Measurements from ENCODE around the gene GPR176. TPM values are rescaled to one million over a fixed set of nuclear protein-coding genes. Genes with fewer than 3 reads are reported as not detected.
A peak's percentile ranks its signal among the peaks of the same experiment; 100 is the strongest.

Gene GPR176
- total RNA-seq, 1 donor from 2014 or later = 20.6 TPM

DNA sequence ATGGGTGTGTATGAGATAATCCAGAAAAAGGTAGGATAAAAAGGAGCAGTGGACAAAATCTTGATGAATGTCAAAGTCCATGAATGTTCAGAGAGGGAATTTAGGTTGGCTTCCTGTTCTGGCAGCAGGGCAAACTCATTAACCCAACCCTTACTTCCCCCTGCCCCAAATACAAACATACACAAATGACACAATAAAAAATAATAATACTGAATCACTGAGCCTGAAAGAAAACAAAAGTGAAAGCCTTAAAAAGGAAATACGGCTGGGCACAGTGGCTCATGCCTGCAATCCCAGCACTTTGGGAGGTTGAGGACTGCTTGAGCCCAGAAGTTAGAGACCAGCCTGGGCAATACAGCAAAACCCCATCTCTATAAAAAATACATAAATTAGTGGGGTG is 62.9 kb downstream of the GPR176 start:
- H3K27ac Mint-ChIP-seq = no peak overlapping the region
- DNase-seq (ENCODE audit: low spot score) = no peak
- H3K9me3 Mint-ChIP-seq = no peaks in the 10 kb centered on the region
- H3K27me3 Mint-ChIP-seq (ENCODE audit: insufficient read depth, low read depth) = peaks cover 3% of the 10 kb centered on the region
- H3K4me3 Mint-ChIP-seq = no peak overlapping the region
- Histone ChIP-seq H3K9ac (no peak overlapping the region), H4K20me1 (ENCODE audit: low read depth) (no peaks in the 10 kb centered on the region), H2AFZ (replicated peaks) (no peak overlapping the region), H3F3A (ENCODE audit: low read depth) (peaks cover 7% of the 10 kb centered on the region), H3K9me3 (ENCODE audit: low read depth) (no peaks in the 10 kb centered on the region), H3K4me2 (no peak overlapping the region), H3K36me3 (no peaks in the 10 kb centered on the region), H3K4me3 (no peak overlapping the region), H3K79me2 (ENCODE audit: low read depth) (peaks cover 18% of the 10 kb centered on the region), H3K4me1 (peaks cover 6% of the 10 kb centered on the region), H3K27ac (no peak overlapping the region), H3K27me3 (no peaks in the 10 kb centered on the region)
- peaks cover 16% of the 10 kb centered on the region for H3K4me1 Mint-ChIP-seq
- H3K36me3 Mint-ChIP-seq = no peaks in the 10 kb centered on the region
- TF ChIP-seq EZH2 (IDR thresholded peaks at IDR 0.05) (no peak), EZH2phosphoT487 (IDR thresholded peaks at IDR 0.05) (no peak), CTCF (IDR thresholded peaks at IDR 0.05) (no peak)

- Histone ChIP-seq H3K36me3 (no peaks in the 10 kb centered on the region), H3K4me1 (peaks cover 14% of the 10 kb centered on the region), H2AFZ (replicated peaks) (no peak overlapping the region), H3K9me3 (ENCODE audit: low read depth) (no peaks in the 10 kb centered on the region), H3K4me2 (no peak overlapping the region), H4K20me1 (ENCODE audit: low read depth) (no peaks in the 10 kb centered on the region), H3K4me3 (no peak overlapping the region), H3K27ac (no peak overlapping the region), H3K27me3 (no peaks in the 10 kb centered on the region), H3K79me2 (ENCODE audit: low read depth) (peaks cover 18% of the 10 kb centered on the region), H3F3A (ENCODE audit: low read depth) (peaks cover 8% of the 10 kb centered on the region), H3K9ac (no peak overlapping the region)
- Mint-ChIP-seq H3K27ac (no peak overlapping the region), H3K9me3 (no peaks in the 10 kb centered on the region), H3K27me3 (ENCODE audit: insufficient read depth, low read depth) (peaks cover 3% of the 10 kb centered on the region), H3K4me3 (no peak overlapping the region), H3K4me1 (peaks cover 20% of the 10 kb centered on the region), H3K36me3 (no peaks in the 10 kb centered on the region)
- no peak for TF ChIP-seq CTCF (IDR thresholded peaks at IDR 0.05)
- DNase-seq (ENCODE audit: low spot score) = no peak
Observed at GRCh38 chr15:39856357-39856756, 63.7 kb downstream of the GPR176 start.

- Histone ChIP-seq H3K9ac (no peak overlapping the region), H2AFZ (replicated peaks) (no peak overlapping the region), H3K27me3 (no peaks in the 10 kb centered on the region), H3F3A (ENCODE audit: low read depth) (peaks cover 12% of the 10 kb centered on the region), H3K4me3 (no peak overlapping the region), H4K20me1 (ENCODE audit: low read depth) (no peaks in the 10 kb centered on the region), H3K36me3 (no peaks in the 10 kb centered on the region), H3K27ac (peak overlapping the region; percentile 25), H3K4me2 (no peak overlapping the region), H3K9me3 (ENCODE audit: low read depth) (no peaks in the 10 kb centered on the region), H3K4me1 (peaks cover 15% of the 10 kb centered on the region), H3K79me2 (ENCODE audit: low read depth) (peaks cover 18% of the 10 kb centered on the region)
- Mint-ChIP-seq H3K27ac (no peak overlapping the region), H3K4me3 (no peak overlapping the region), H3K9me3 (no peaks in the 10 kb centered on the region), H3K4me1 (peaks cover 26% of the 10 kb centered on the region), H3K27me3 (ENCODE audit: insufficient read depth, low read depth) (no peaks in the 10 kb centered on the region), H3K36me3 (no peaks in the 10 kb centered on the region)
- no peak for DNase-seq (ENCODE audit: low spot score)
- TF ChIP-seq CTCF (IDR thresholded peaks at IDR 0.05) (no peak), EZH2phosphoT487 (IDR thresholded peaks at IDR 0.05) (no peak), EZH2 (IDR thresholded peaks at IDR 0.05) (no peak)
Observed at GRCh38 chr15:39855400-39855799, 64.7 kb downstream of the GPR176 start.

DNA sequence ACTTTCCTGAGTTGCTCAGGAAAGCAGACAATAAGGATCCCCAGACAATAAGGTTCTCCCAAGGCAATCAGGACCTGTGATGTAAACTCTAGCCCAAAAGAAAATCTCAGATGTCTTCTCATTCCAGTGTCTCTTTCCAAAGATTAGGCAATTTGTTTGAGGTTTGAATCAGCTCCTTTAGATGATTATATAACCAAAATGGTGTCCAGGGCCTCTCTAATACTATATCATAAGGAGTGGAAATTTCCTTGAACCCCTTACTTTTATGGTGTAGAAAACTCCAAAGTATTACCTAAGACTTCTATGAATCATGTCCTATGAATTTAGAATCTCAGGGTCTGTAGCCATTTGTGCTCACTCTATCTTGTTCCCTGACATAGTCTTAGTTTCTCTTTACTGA is 65.9 kb downstream of the GPR176 start:
- H3K4me1 Mint-ChIP-seq = peaks cover 24% of the 10 kb centered on the region
- no peak for TF ChIP-seq EZH2 (IDR thresholded peaks at IDR 0.05)
- TF ChIP-seq EZH2phosphoT487 (IDR thresholded peaks at IDR 0.05) = no peak
- no peak for TF ChIP-seq CTCF (IDR thresholded peaks at IDR 0.05)
- H3K27me3 ChIP-seq = no peaks in the 10 kb centered on the region
- no peaks in the 10 kb centered on the region for H3K36me3 ChIP-seq
- no peak for DNase-seq (ENCODE audit: low spot score)
- peaks cover 12% of the 10 kb centered on the region for H3F3A ChIP-seq (ENCODE audit: low read depth)
- no peaks in the 10 kb centered on the region for H3K27me3 Mint-ChIP-seq (ENCODE audit: insufficient read depth, low read depth)
- H3K36me3 Mint-ChIP-seq = no peaks in the 10 kb centered on the region
- peaks cover 12% of the 10 kb centered on the region for H3K79me2 ChIP-seq (ENCODE audit: low read depth)
- H3K4me3 Mint-ChIP-seq = no peak overlapping the region
- H3K4me3 ChIP-seq = no peak overlapping the region
- H3K27ac ChIP-seq = no peak overlapping the region
- no peak overlapping the region for H3K4me2 ChIP-seq
- H2AFZ ChIP-seq (replicated peaks) = no peak overlapping the region
- H3K9me3 Mint-ChIP-seq = no peaks in the 10 kb centered on the region
- H3K9ac ChIP-seq = no peak overlapping the region
- no peaks in the 10 kb centered on the region for H3K9me3 ChIP-seq (ENCODE audit: low read depth)
- peaks cover 15% of the 10 kb centered on the region for H3K4me1 ChIP-seq
- no peak overlapping the region for H3K27ac Mint-ChIP-seq
- H4K20me1 ChIP-seq (ENCODE audit: low read depth) = no peaks in the 10 kb centered on the region

Measured in neural progenitor cell (in vitro differentiated cells).